Caco-2 (cell line): Measurements from ENCODE around the gene CDKN2D. TPM values are rescaled to one million over a fixed set of nuclear protein-coding genes. Genes with fewer than 3 reads are reported as not detected.

Source experiments
- BruUV-seq: library from RNA; stranded (reverse); fragments of 400-500 nt; replicated peaks from 2 replicates; lab custom pipeline; 2021; lab: Mats Ljungman, UMichigan
- CTCF ChIA-PET: fragments of 300-600 bp; sonication (Branson Sonifier 250); formaldehyde crosslinking; loops from one replicate; lab custom pipeline; 2022; ENCODE audit warnings: antibody characterized with exemption; lab: Charles Lee
- POLR2A ChIA-PET: fragments of 300-600 bp; sonication (Branson Sonifier 250); formaldehyde crosslinking; loops from one replicate; lab custom pipeline; 2022; ENCODE audit warnings: antibody characterized with exemption; lab: Charles Lee
- DNase-seq, 2 experiments: peaks; one replicate each; pipeline versions ENCODE4 v3.0.0 to v3.0.0-alpha.2; 2020 to 2022
- H3K27me3 ChIP-seq: replicated peaks from 2 replicates; pipeline ENCODE4 v1.6.0; 2011; ENCODE audit warnings: low read length; ENCODE audit not compliant: control insufficient read depth, insufficient read depth
- H3K36me3 ChIP-seq: 2 replicates; pipeline ENCODE4 v1.5.1; 2011; ENCODE audit warnings: low read length; ENCODE audit not compliant: control insufficient read depth, insufficient read depth
- H3K4me1 ChIP-seq: fragments of 250-450 bp; sonication (Bioruptor Pico); 2 replicates; pipeline ENCODE4 v1.5.1; 2020; ENCODE audit warnings: mild to moderate bottlenecking
- H3K4me3 ChIP-seq: 2 replicates; pipeline ENCODE4 v1.5.1; 2011; ENCODE audit warnings: low read depth, mild to moderate bottlenecking, control low read depth, low read length
- H3K9me3 ChIP-seq: fragments of 250-450 bp; sonication (Bioruptor Pico); 2 replicates; pipeline ENCODE4 v1.5.1; 2020; ENCODE audit warnings: mild to moderate bottlenecking, moderate library complexity
- H3K27ac Mint-ChIP-seq: one replicate; pipeline ENCODE4 v1.8.0; 2022; ENCODE audit warnings: mixed read lengths; ENCODE audit not compliant: unreplicated experiment
- H3K27me3 Mint-ChIP-seq: one replicate; pipeline ENCODE4 v1.8.0; 2022; ENCODE audit warnings: mixed read lengths; ENCODE audit not compliant: insufficient read depth, unreplicated experiment
- H3K36me3 Mint-ChIP-seq: one replicate; pipeline ENCODE4 v1.8.0; 2022; ENCODE audit warnings: mild to moderate bottlenecking, mixed read lengths; ENCODE audit not compliant: insufficient read depth, unreplicated experiment
- H3K4me1 Mint-ChIP-seq: one replicate; pipeline ENCODE4 v1.8.0; 2022; ENCODE audit warnings: low read depth, mixed read lengths; ENCODE audit not compliant: unreplicated experiment
- H3K4me3 Mint-ChIP-seq: one replicate; pipeline ENCODE4 v1.8.0; 2022; ENCODE audit warnings: mild to moderate bottlenecking, moderate library complexity, mixed read lengths; ENCODE audit not compliant: unreplicated experiment
- H3K9me3 Mint-ChIP-seq: one replicate; pipeline ENCODE4 v1.8.0; 2022; ENCODE audit warnings: mixed read lengths; ENCODE audit not compliant: unreplicated experiment
- CTCF ChIP-seq, 2 experiments: fragments of 200-600 bp in 1 of 2; IDR thresholded peaks; 1 replicate in 1 of 2; 2 replicates in 1 of 2; pipeline versions ENCODE4 v1.5.1 to v1.8.0; 2011 to 2022; ENCODE audit warnings: antibody characterized with exemption in 1 of 2, control low read depth in 1 of 2, inconsistent platforms in 1 of 2, low read depth in 1 of 2, low read length in 1 of 2, mild to moderate bottlenecking in 1 of 2, moderate library complexity in 1 of 2; ENCODE audit not compliant: insufficient read depth in 1 of 2, severe bottlenecking in 1 of 2, unreplicated experiment in 1 of 2
- intact Hi-C: fragments of 100-400 bp; cut with micrococcal nuclease; formaldehyde crosslinking; loops from one replicate; pipeline ENCODE4 v1.10.0; 2022; ENCODE audit not compliant: unreplicated experiment
- total RNA-seq: library from RNA; stranded (reverse); gene quantifications from 2 replicates; pipeline ENCODE4 v1.2.3, GENCODE V29; 2022

CDKN2D gene
- total RNA-seq, 1 experiment from 2014 or later, result 5.0 TPM

GRCh38 chr19:10562609-10563008 is 6.2 kb downstream of the CDKN2D start:
- intact Hi-C loops, result no loop called here
- no TSS peak for BruUV-seq
- Mint-ChIP-seq H3K9me3 (no peaks in the 10 kb centered on the region), H3K27me3 (no peaks in the 10 kb centered on the region), H3K36me3 (peaks cover 45% of the 10 kb centered on the region), H3K4me1 (no peaks in the 10 kb centered on the region), H3K4me3 (no peak overlapping the region), H3K27ac (no peak overlapping the region)
- H3K27me3 ChIP-seq, result no peaks in the 10 kb centered on the region
- H3K4me3 ChIP-seq, result no peak overlapping the region
- no peak for DNase-seq
- H3K4me1 ChIP-seq, result no peaks in the 10 kb centered on the region
- ChIA-PET POLR2A (no interaction called here), CTCF (no interaction called here)
- H3K36me3 ChIP-seq, result no peaks in the 10 kb centered on the region; the same call in 1 of the 2 replicates
- no peaks in the 10 kb centered on the region for H3K9me3 ChIP-seq
- TF ChIP-seq CTCF (IDR thresholded peaks at IDR 0.05; ENCODE audit: insufficient read depth in 1 of 2, low read depth in 1 of 2, low read length in 1 of 2, severe bottlenecking in 1 of 2, unreplicated experiment in 1 of 2), result no peak

- Mint-ChIP-seq H3K27me3 (no peaks in the 10 kb centered on the region), H3K27ac (no peak overlapping the region), H3K4me1 (no peaks in the 10 kb centered on the region), H3K36me3 (peaks cover 48% of the 10 kb centered on the region), H3K4me3 (no peak overlapping the region), H3K9me3 (no peaks in the 10 kb centered on the region)
- DNase-seq, result no peak
- H3K4me3 ChIP-seq, result no peak overlapping the region
- intact Hi-C loops, result no loop called here
- ChIA-PET POLR2A (no interaction called here), CTCF (no interaction called here)
- H3K36me3 ChIP-seq, result no peaks in the 10 kb centered on the region; the same call in 1 of the 2 replicates
- H3K4me1 ChIP-seq, result no peaks in the 10 kb centered on the region
- no TSS peak for BruUV-seq
- H3K9me3 ChIP-seq, result no peaks in the 10 kb centered on the region
- H3K27me3 ChIP-seq, result no peaks in the 10 kb centered on the region
- no peak for TF ChIP-seq CTCF (IDR thresholded peaks at IDR 0.05; ENCODE audit: insufficient read depth in 1 of 2, low read depth in 1 of 2, low read length in 1 of 2, severe bottlenecking in 1 of 2, unreplicated experiment in 1 of 2)
These were observed 8.6 kb downstream of the CDKN2D start for GRCh38 chr19:10560154-10560553.

- Mint-ChIP-seq H3K4me3 (no peak overlapping the region), H3K9me3 (no peaks in the 10 kb centered on the region), H3K27me3 (no peaks in the 10 kb centered on the region), H3K36me3 (peaks cover 66% of the 10 kb centered on the region), H3K27ac (peak overlapping the region; percentile 72), H3K4me1 (no peaks in the 10 kb centered on the region)
- no TSS peak for BruUV-seq
- intact Hi-C loops, result no loop called here
- Histone ChIP-seq H3K4me1 (no peaks in the 10 kb centered on the region), H3K36me3 (no peaks in the 10 kb centered on the region; the same call in 1 of the 2 replicates), H3K4me3 (no peak overlapping the region), H3K9me3 (no peaks in the 10 kb centered on the region), H3K27me3 (no peaks in the 10 kb centered on the region)
- DNase-seq, result no peak
- TF ChIP-seq CTCF (IDR thresholded peaks at IDR 0.05; ENCODE audit: insufficient read depth in 1 of 2, low read depth in 1 of 2, low read length in 1 of 2, severe bottlenecking in 1 of 2, unreplicated experiment in 1 of 2), result no peak
- CTCF ChIA-PET, result no interaction called here
- POLR2A ChIA-PET, result no interaction called here
These were observed 11.1 kb downstream of the CDKN2D start for GRCh38 chr19:10557603-10558197.
